ENCODE results near the gene ELAC2.

ELAC2 gene, protein sequence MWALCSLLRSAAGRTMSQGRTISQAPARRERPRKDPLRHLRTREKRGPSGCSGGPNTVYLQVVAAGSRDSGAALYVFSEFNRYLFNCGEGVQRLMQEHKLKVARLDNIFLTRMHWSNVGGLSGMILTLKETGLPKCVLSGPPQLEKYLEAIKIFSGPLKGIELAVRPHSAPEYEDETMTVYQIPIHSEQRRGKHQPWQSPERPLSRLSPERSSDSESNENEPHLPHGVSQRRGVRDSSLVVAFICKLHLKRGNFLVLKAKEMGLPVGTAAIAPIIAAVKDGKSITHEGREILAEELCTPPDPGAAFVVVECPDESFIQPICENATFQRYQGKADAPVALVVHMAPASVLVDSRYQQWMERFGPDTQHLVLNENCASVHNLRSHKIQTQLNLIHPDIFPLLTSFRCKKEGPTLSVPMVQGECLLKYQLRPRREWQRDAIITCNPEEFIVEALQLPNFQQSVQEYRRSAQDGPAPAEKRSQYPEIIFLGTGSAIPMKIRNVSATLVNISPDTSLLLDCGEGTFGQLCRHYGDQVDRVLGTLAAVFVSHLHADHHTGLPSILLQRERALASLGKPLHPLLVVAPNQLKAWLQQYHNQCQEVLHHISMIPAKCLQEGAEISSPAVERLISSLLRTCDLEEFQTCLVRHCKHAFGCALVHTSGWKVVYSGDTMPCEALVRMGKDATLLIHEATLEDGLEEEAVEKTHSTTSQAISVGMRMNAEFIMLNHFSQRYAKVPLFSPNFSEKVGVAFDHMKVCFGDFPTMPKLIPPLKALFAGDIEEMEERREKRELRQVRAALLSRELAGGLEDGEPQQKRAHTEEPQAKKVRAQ

DNA sequence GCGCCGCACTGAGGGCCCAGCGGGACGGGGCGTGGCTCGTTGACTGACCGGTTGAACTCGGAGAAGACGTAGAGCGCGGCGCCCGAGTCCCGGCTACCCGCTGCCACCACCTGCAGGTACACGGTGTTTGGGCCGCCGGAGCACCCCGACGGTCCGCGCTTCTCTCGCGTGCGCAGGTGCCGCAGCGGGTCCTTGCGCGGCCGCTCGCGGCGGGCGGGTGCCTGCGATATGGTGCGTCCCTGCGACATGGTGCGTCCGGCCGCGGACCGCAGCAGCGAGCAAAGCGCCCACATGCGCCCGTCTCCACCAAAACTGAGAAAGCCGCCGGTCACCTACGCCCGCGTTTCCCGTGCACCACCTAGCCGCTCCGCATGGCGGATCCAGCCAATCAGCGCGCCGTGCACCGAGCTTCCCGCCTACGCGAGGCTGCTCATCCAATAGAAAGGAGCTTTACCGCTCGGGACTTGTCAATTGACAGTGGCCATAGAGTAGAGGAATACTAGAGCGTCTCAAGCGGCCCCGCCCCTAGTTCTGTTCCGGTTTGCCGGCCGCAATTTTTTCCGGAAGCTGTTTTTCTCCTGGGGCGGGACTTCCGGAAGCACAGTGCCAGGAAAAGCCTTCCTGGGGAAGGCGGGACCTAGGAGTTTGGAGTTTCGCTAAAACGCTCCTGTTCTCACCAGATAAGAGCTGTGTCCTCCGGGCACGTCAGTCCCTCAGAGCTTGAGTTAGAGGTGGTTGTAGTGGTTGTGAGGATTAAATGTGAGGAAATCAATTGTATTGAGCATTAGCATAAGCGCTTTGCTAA, at the start of gene ELAC2:
TSS of gene ELAC2 (minus strand) at position 373 of the 805 bp plus-strand sequence. CDS start at position 293, 80 bp downstream.
- DNase-seq = peak; percentile 95 to 99

DNA sequence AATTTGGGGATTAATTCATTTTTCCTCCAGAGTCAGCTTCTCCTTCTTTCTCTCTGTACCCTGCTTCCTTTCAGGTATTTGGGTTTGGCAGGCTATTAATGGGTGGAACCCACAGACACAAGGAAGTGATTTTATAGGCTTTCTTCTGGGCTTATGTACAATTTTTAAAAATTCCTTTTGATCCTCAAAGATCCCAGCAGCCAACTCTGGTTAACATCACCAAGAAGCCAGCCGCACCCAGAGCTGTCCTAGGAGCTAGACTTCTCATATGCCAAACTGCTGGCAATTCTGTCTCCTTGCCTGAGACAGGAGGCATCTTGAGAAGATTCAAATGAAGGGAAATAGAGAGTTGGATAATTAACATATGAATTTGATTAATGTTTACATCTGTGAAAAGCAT, 47.2 kb upstream of the ELAC2 start:
- DNase-seq = no peak

DNA sequence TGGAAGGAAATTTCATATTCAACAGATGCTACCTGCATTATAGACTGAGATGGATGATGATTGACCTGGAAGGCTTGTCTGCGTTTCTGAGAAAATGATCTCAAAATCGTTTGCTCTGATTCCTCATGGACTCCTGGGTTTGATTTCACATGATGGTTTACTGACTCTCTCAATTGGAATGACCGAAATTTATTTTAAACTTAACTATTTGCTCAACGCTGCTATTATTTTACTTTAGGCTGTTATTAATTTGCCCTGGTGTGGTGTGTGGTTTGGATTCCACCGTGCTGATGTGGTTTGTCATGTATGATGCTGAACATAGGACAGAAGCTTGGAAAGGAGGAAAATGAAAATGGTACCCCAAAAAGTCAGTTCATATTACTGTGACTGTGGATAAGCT, 37.3 kb upstream of the ELAC2 start:
- no peak for DNase-seq

DNA sequence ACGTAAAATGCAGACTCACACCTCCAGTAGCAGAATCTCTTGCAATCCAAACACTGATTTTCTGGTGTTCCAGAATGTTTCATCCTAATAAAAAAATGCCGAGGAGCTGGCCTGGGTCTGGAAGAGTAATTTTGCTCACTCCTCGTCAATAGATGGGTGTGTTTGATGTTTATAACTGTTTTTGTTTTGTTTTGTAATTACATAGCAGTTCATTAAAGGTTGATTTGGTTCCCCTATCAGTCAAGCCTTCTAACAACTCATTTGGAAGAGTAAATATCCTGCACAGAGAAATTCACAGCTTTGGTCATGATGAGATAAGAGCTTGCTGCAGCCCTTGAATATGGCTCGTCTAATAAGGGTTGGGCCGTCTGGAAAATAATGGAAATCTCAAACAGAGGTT, 36.8 kb upstream of the ELAC2 start:
- no peak for DNase-seq

DNA sequence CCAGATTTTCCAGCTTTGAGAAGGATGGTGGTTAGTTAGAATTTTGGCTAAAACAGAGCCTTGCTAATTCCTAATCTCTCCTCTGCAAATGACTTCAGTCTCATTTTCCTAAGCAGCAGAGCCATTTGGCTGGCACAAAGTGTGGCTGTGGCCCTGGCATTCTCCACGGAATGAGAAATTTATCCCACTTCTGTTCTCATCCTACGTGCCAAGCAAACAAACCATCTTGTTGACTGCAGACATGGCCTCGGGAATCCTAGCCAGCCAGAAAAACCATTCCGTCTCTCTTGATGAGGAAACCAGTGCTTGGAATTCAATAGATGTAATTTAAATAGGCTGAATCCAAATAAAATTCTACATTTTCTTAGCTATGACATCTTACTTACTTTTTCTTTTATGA, 34.1 kb upstream of the ELAC2 start:
- DNase-seq = no peak

DNA sequence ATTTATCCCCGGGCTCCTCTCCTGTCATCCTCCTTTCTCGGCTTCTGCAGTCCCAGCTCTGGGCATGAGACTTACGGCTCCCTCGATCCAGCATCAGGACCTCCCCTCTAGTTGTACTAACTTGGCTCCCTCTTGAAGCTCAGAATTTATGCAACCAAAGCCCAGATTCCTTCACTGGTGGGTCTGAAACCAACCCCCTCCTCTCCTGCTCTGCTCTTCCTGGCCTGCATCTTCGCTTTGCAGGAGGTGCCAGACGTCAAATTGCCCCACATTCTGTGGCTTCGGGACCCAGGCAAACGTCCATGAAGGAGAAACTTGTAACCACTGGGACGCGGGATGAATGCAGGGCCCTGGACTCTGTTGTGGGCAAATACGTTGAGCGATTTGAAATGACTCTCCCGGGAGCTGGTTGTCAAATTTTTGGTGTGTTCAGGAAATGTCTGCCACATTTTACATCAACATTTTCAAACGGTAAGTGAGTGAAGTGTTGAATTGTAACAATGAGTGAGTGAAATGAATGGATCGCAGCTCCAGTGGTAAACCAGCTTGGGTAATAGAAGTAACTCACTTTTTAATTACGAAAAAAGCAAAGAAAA, 29.3 kb upstream of the ELAC2 start:
- no peak for DNase-seq

DNA sequence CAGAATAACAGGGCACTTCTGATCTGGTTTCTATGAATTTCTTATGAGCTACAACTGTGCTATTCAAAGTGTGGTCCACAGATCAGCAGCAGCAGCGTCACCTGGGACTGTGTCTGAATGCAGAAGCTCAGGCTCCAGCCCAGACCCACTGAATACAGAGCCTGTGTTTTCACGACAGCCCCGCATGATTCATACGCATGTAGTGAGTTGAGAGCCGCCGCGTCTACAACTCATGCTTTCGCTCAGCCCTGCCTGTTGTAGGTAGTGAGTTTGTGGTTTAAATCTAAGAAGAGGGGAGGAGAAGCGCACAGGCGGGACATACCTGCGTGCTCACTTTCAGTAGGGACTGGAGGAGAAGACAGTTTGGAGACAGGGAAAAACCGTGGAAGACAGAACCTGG, 28.5 kb upstream of the ELAC2 start:
- no peak for DNase-seq

DNA sequence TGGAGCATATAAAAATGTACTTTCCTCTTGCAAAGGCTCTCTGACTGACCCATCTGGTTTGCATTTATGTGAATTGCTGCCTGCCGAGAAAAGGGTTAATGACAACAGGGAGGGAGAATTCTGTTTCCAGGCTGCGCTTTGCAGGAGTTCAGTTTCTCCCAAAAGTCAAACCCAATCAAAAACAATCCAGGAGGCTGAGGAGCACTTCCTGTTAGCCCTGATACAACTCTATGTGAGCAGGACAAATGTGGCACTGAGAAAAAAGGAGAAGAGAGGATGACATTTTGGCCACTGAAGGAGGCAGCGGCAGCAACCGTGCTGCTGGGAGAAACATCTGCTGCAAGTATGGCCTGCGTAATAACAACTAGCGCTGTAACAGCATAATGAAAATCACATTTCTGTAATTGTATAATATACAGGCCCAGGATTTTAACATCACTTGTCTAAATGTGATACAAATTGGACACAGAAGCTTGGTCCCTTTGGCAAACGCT, 26.8 kb upstream of the ELAC2 start:
- DNase-seq = no peak

DNA sequence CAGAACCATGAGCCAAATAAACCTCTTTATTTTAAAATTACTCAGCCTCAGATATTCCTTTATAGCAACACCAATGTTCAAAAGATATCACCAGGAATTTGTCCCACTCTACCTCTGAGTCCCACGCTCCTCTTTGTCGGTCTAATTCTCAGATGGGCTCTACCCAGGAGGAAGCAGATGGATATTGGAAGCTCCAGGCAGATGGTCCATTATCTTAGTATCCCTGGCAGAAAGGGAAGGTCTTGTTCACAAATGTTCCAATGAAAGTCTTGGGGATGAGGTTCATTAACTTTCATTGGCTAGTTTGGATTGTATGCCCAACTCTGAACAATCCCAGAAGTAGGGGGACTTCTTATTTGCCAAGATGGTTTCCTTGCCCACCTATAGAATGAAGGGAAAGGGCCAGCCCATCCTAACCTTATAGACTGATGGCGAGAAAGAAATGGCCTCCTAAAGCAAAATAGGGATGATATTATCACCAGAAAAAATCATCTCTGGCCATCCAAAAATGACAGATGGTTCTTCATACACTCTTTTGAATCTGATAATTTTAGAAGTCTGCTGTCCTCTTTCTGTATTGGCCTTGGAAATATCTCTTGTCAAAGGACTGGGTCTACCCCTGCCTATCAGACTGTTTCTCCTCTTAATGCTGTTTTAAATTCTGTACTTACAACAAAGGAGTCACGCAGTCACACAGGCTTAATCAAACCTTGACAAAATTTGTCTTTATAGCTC, 21.3 kb upstream of the ELAC2 start:
- DNase-seq = no peak

DNA sequence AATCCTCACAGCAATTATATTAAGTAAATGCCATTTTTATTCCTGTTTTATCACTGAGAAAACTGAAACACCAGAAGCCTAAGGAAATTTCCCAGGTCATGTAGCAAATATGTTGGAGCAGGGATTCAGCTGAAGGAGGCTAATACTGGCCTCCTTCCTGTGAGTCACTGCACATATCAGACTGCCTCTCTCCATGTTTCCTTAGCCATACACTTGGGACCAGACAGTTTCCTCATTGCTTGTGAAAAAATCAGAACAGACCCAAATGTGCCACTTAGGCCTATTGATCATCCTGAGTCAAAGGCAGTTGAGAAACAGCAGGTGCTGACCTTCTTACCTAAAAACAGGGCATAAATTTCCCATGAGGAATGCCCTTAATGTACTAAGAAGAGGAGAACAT, 18.9 kb upstream of the ELAC2 start:
- no peak for DNase-seq

DNA sequence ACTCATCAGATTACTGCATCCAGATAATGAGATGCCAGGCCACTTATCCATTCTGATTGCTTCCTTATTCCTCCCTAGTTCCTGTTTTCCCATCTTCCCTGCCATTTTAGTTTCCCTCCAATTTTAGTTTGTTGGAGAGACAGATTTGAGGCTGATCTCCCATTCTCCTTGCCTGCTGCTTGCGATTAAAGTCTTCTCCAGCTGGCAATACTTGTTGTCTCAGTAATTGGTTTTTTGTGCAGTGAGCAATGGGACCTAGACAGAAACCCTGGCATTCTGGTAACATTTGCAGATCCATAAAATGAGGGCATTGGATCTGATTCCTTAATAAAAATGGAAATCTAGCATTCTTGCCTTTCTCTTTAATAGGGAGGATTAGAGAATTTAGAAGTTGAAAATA, 17.6 kb upstream of the ELAC2 start:
- DNase-seq = no peak

DNA sequence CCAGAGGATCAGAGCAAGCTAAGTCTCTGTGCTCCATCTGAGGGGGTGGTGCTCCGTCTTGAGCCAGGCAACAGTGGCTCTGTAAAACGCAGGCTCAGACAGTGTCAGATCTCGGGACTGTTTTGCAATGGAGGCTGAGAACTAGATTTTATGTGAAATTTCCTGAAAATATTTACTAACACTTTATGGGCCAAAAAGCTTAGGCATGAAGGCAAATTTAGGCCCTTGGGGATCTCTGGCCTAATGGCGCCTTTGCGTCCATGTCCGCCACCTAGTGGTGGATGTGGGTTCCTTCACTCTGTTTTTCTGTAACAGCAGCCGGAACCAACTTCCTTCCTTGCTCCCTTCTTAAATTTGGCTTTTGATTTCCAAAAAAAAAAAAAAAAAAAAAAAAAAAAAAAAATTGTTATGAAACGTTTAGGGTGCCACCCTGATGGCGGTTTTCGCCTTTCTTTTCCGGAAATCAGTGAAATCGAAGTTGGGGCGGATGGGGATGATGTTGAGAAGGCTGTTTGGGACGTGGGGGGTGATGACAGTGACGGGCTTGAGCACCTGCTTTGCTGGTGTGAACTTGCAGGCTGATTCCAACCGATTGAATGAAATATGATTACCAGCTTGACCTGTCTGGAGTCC, 14.0 kb upstream of the ELAC2 start:
- DNase-seq = no peak

DNA sequence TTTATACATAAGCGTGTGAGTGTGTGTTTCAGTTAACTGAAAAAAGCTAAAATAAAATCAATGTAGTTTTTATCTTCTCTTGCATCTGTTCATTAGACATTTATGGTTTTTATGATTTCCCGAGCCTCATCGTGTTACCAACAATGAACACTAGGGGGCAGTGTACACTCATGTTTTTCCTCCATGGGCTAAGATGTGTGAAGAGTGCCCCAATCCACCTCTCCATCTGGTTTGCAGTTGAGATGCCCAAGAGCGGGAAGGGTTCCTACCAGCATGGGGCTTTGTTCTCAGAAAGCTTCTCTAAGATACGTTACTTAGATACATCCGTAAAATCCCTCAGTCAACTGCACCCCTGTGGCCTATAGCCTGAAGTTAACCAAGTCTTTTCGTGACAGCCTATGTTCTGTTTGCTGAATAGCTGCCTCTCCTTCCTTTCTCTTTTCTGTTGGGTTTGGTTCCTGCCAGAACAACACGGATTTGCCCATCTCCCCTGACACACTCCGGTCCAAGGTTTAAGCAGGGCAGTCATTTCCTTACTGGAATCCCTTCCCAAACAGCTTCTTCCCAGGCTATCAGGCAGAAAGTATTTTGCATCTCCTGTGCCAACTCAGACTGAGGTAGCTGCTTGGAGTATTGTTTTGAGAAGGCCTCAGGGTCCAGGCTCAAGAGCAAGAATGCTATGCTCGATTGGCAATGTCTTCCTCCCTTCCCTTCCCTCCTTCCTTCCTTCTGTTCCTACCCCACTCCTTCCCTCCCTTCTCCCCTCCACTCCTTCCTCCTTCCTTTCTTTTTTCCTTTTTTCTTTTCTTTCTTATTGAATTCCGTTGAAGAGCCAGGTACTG, 12.9 kb upstream of the ELAC2 start:
- peak in 1 of 2 donors; percentile 8 for DNase-seq

DNA sequence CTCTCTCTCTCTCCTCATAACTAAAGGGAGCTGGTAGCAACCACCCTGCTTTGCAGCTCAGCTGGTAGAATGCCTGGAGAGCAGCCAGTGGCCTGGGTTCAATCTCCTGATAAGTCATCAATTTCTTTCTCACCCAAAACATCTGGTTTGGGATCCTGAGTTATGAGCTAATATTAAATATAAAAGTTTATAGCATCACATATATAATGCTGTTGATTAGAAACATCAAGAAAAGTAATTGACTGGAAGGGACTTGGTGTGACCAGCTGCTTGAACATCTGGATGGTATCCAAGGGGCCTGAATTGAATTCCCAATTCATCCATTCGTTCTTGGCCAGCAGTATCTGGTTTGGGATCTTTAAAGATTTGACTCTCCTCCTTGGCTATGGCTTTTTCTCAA, 12.2 kb upstream of the ELAC2 start:
- no peak for DNase-seq

DNA sequence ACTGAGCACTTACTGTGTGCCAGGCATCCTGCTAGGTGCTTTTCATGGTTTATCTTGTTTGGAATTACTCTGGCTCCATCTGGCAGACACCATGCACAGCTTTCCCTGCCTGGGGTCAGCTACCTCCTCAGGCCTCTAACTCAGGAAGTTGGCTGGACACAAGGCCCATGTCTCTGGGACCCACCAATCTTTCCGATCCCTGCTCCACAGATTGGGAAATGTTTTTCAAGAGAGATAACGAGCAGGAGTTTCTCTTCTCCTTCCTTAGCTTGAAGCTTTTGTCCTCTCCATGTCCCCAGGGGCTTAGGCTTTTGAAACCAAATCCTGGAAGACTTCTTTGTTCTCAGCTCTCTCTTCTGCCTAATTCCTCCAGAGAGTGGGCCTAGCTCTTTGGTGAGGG, 11.5 kb upstream of the ELAC2 start:
- no peak for DNase-seq

DNA sequence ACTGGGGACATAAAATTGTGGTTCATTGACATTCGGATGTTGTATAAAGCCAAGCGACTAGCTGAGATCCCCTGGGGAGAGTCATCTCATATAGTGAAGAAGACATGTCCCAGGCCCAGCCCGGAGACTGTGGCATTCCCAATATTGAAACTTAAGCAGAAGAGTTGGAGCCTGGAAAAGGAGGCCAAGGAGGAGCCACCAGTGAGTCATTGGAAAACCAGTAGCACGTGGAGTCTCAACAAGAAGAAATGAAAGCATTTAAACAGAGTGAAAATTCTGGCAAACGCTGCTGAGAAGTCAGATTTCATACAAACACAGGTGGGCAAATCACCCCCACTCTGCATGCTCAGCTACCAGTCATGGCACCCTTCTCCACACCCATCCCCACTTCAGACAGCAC, 9.4 kb upstream of the ELAC2 start:
- no peak for DNase-seq

DNA sequence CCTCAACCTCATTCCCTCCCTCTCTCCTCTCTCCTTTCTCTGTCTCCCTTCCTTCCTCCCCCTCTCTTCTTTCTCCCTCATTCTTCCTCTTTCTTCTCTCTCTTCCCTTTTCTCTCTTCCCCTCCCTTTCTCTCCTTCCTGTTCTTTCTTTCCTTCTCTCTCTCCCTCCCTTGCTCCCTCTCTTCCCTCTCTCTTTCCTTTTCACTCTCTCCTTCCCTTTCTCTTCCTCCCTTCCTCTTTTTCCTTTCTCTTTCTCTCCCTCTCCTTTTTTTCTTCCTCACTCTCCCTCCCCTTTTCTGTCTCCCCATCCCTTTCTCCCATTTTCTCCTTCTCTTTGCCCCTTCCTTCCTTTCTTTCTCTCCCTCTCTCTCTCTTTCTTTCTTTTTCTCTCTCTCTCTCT, 7.9 kb upstream of the ELAC2 start:
- no peak for DNase-seq

DNA sequence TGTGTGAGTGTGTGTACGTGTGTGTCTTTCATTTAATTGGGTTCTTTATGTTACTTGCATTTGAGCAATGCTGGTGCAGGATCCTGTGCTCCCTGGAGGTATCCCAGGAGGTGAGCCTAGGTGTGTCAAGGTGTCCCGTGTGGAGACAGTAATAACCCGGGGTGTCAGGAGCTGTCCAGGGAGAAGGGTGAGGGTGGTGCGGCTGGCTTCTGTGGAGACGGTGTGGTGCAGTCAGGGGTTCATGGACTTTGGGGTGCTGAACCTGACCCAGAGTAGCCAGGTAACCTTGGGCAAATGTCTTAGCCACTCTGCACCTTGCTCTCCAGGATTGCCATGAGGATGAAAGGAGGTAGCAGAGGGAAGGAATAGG, 7.4 kb upstream of the ELAC2 start:
- no peak for DNase-seq

DNA sequence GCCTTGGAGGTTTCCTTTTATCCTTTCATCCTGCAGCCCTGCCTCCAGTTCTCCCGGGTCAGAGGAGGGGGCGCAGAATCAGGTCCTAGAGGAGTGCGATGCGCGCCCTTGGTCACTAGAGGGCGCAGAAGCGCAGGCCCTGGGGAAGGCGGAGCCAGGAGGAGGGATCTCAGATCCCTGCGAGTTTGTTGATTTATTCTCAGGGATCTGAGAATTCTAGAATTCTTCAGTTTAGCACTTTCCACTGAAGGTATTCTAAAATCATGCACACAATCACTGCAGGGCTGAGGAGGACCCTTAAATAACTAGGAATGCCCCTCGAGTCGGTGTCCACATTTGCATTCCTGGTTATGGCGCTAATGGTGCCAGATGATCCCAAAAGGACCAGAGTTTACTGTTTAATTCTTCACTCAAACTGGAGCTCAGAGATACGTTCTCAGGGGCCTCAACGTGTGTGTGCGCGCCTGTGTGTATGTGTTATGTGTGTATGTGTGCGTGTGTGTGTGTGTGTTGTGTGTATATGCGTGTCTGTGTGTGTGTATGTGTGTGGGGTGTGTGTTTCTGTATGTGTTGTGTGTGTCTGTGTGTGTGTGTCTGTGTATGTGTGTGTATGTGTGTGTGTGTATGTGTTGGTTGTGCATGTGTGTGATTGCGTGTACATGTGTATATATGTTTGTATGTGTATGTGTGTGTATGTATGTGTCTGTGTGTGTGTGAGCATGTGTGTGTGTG, 6.9 kb upstream of the ELAC2 start:
- DNase-seq = peak; percentile 11 to 42

DNA sequence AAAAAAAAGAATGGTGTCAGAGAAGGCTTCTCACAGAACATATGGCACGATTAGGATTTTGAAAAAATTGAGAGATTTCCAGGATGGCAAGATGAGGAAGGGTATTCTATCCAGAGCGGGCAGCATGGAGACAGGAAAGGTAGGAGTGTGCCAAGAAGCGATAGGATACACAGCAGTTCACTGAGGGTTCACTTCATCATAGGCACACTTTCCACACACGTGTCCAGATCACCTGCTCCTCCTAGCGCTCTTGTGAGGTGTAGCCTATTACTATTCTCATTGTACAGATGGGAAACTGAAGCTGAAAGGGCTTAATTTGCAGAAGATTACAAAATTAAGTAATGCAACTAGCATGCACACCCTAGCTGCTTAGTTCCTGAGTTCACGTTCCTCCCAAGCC, 6.2 kb upstream of the ELAC2 start:
- DNase-seq = no peak
